AG10803 (cell line): ENCODE measurements around the gene CEP128.

Source experiments
- DNase-seq: peaks from one replicate; pipeline ENCODE4 v3.0.0; 2010; ENCODE audit warnings: low read depth
- H3K4me3 ChIP-seq: 2 replicates; pipeline ENCODE4 v1.5.1; 2011; ENCODE audit warnings: mild to moderate bottlenecking, low read length, control low read depth
- CTCF ChIP-seq: conservative IDR thresholded peaks from 2 replicates; pipeline ENCODE4 v1.5.1; 2011; ENCODE audit warnings: mild to moderate bottlenecking, low read length, control low read depth, inconsistent platforms

CEP128 gene

GRCh38 chr14:80902608-80903007, 38.9 kb downstream of the CEP128 start:
- DNase-seq = no peak
- no peak for TF ChIP-seq CTCF
- H3K4me3 ChIP-seq = no peak overlapping the region

- no peak for DNase-seq
- H3K4me3 ChIP-seq = no peak overlapping the region
- no peak for TF ChIP-seq CTCF
Measured at GRCh38 chr14:80901822-80902221, 39.7 kb downstream of the CEP128 start.

GRCh38 chr14:80901260-80901659, 40.3 kb downstream of the CEP128 start:
- DNase-seq = no peak
- H3K4me3 ChIP-seq = no peak overlapping the region
- TF ChIP-seq CTCF = no peak

GRCh38 chr14:80872645-80873044, 68.9 kb downstream of the CEP128 start:
- TF ChIP-seq CTCF = no peak
- no peak for DNase-seq
- H3K4me3 ChIP-seq = no peak overlapping the region

GRCh38 chr14:80868260-80868659, 73.3 kb downstream of the CEP128 start:
- no peak for DNase-seq
- H3K4me3 ChIP-seq = no peak overlapping the region
- no peak for TF ChIP-seq CTCF

GRCh38 chr14:80867798-80868197, 73.7 kb downstream of the CEP128 start:
- no peak for TF ChIP-seq CTCF
- no peak for DNase-seq
- no peak overlapping the region for H3K4me3 ChIP-seq

GRCh38 chr14:80867091-80867490, 74.4 kb downstream of the CEP128 start:
- DNase-seq = no peak
- no peak overlapping the region for H3K4me3 ChIP-seq
- no peak for TF ChIP-seq CTCF
